Neural crest cell (in vitro differentiated cells): ENCODE results near the gene TBC1D5. TPM values are rescaled to one million over a fixed set of nuclear protein-coding genes. Genes with fewer than 3 reads are reported as not detected.
"Not testable (repeated sequence)": the region's sequence is repeated elsewhere in the genome, so short reads cannot be mapped to it uniquely, and the experiment has no call there.

Experiments
- DNase-seq: peaks from one replicate; pipeline ENCODE4 v3.0.0; 2021; ENCODE audit warnings: low read depth, mixed read lengths, low spot score
- H3K27ac Mint-ChIP-seq: one replicate; pipeline ENCODE4 v1.8.0; 2021; ENCODE audit warnings: mild to moderate bottlenecking, mixed read lengths; ENCODE audit not compliant: unreplicated experiment
- H3K27me3 Mint-ChIP-seq: 2 replicates; pipeline ENCODE4 v1.8.0; 2021; ENCODE audit warnings: low read depth, mild to moderate bottlenecking, mixed read lengths
- H3K36me3 Mint-ChIP-seq: 2 replicates; pipeline ENCODE4 v1.8.0; 2021; ENCODE audit warnings: low read depth, mild to moderate bottlenecking, mixed read lengths
- H3K4me1 Mint-ChIP-seq: 2 replicates; pipeline ENCODE4 v1.8.0; 2021; ENCODE audit warnings: mixed read lengths
- H3K4me3 Mint-ChIP-seq: one replicate; pipeline ENCODE4 v1.8.0; 2021; ENCODE audit warnings: mild to moderate bottlenecking, mixed read lengths
- H3K9me3 Mint-ChIP-seq: 2 replicates; pipeline ENCODE4 v1.8.0; 2021; ENCODE audit warnings: mixed read lengths
- CTCF ChIP-seq: fragments of 200-600 bp; sonication (generic); conservative IDR thresholded peaks from 2 replicates; pipeline ENCODE4 v1.5.0; 2021; ENCODE audit warnings: antibody characterized with exemption, mild to moderate bottlenecking
- total RNA-seq: library from RNA; stranded (reverse); gene quantifications from 2 replicates; pipeline ENCODE4 v1.2.1, GENCODE V29; 2021

TBC1D5 gene
- total RNA-seq, 1 donor from 2014 or later: 51.2 TPM

- no peak for TF ChIP-seq CTCF
- Mint-ChIP-seq H3K36me3 (peaks cover 15% of the 10 kb centered on the region), H3K9me3 (peaks cover 2% of the 10 kb centered on the region), H3K4me1 (no peaks in the 10 kb centered on the region), H3K4me3 (no peak overlapping the region), H3K27ac (no peak overlapping the region), H3K27me3 (no peaks in the 10 kb centered on the region)
- no peak for DNase-seq
These were observed 34.5 kb downstream of the TBC1D5 start for GRCh38 chr3:17707813-17708543.

GRCh38 chr3:17705991-17706390, 36.4 kb downstream of the TBC1D5 start:
- DNase-seq, H3K9me3 Mint-ChIP-seq, H3K27ac Mint-ChIP-seq, H3K27me3 Mint-ChIP-seq, H3K4me3 Mint-ChIP-seq, H3K4me1 Mint-ChIP-seq: not testable (repeated sequence)
- H3K36me3 Mint-ChIP-seq: peaks cover 17% of the 10 kb centered on the region

- not testable (repeated sequence) for DNase-seq, H3K27ac Mint-ChIP-seq, H3K4me3 Mint-ChIP-seq, H3K4me1 Mint-ChIP-seq, H3K27me3 Mint-ChIP-seq
- Mint-ChIP-seq H3K36me3 (peaks cover 43% of the 10 kb centered on the region), H3K9me3 (peaks cover 18% of the 10 kb centered on the region)
These were observed 42.6 kb downstream of the TBC1D5 start for GRCh38 chr3:17699815-17700214.

GRCh38 chr3:17695665-17696064, 46.8 kb downstream of the TBC1D5 start:
- not testable (repeated sequence) for DNase-seq, H3K27me3 Mint-ChIP-seq, H3K4me1 Mint-ChIP-seq, H3K27ac Mint-ChIP-seq, H3K4me3 Mint-ChIP-seq
- H3K36me3 Mint-ChIP-seq: peaks cover 44% of the 10 kb centered on the region
- peaks cover 22% of the 10 kb centered on the region for H3K9me3 Mint-ChIP-seq

- H3K27ac Mint-ChIP-seq, DNase-seq, H3K4me1 Mint-ChIP-seq, H3K4me3 Mint-ChIP-seq, H3K27me3 Mint-ChIP-seq: not testable (repeated sequence)
- Mint-ChIP-seq H3K36me3 (peaks cover 38% of the 10 kb centered on the region), H3K9me3 (peaks cover 22% of the 10 kb centered on the region)
These were observed 48.8 kb downstream of the TBC1D5 start for GRCh38 chr3:17693670-17693999.

GRCh38 chr3:17692846-17693669, 49.4 kb downstream of the TBC1D5 start:
- H3K4me3 Mint-ChIP-seq, H3K27ac Mint-ChIP-seq, DNase-seq, H3K4me1 Mint-ChIP-seq, H3K27me3 Mint-ChIP-seq: not testable (repeated sequence)
- H3K9me3 Mint-ChIP-seq: peaks cover 22% of the 10 kb centered on the region
- H3K36me3 Mint-ChIP-seq: peaks cover 38% of the 10 kb centered on the region

GRCh38 chr3:17687566-17687965, 54.9 kb downstream of the TBC1D5 start:
- Mint-ChIP-seq H3K9me3 (no peaks in the 10 kb centered on the region), H3K4me1 (peaks cover 11% of the 10 kb centered on the region), H3K36me3 (no peaks in the 10 kb centered on the region), H3K27ac (no peak overlapping the region), H3K27me3 (no peaks in the 10 kb centered on the region), H3K4me3 (no peak overlapping the region)
- no peak for DNase-seq
- TF ChIP-seq CTCF: no peak

GRCh38 chr3:17686613-17687012, 55.8 kb downstream of the TBC1D5 start:
- H3K4me3 Mint-ChIP-seq: no peak overlapping the region
- H3K36me3 Mint-ChIP-seq: no peaks in the 10 kb centered on the region
- H3K9me3 Mint-ChIP-seq: no peaks in the 10 kb centered on the region
- TF ChIP-seq CTCF: peak; percentile 13
- no peak overlapping the region for H3K27ac Mint-ChIP-seq
- no peaks in the 10 kb centered on the region for H3K27me3 Mint-ChIP-seq
- no peak for DNase-seq
- H3K4me1 Mint-ChIP-seq: peaks cover 11% of the 10 kb centered on the region
